SK-N-SH (cell line): Measurements from ENCODE around the gene CDK5RAP2. TPM values are rescaled to one million over a fixed set of nuclear protein-coding genes. Genes with fewer than 3 reads are reported as not detected.

ENCODE experiments used
- CTCF ChIA-PET: fragments of 300-600, 350-600 bp; formaldehyde crosslinking; extraction: SDS; loops from one replicate; lab custom pipeline; 2021; lab: Yijun Ruan, JAX
- POLR2A ChIA-PET: fragments of 350-600 bp; sonication (Branson Sonifier 250); formaldehyde crosslinking; extraction: SDS; loops from one replicate; lab custom pipeline; 2020; ENCODE audit warnings: antibody characterized with exemption, inconsistent platforms; lab: Yijun Ruan, JAX
- DNase-seq: peaks from one replicate; pipeline ENCODE4 v3.0.0; 2012
- H2AFZ ChIP-seq: fragments of 200-600 bp; sonication (generic); 2 replicates; pipeline ENCODE4 v1.8.1; 2016; ENCODE audit warnings: antibody characterized with exemption, mild to moderate bottlenecking, low read depth
- H3F3A ChIP-seq: fragments of 200-600 bp; sonication (generic); replicated peaks from 2 replicates; pipeline ENCODE3; 2016; ENCODE audit warnings: antibody characterized with exemption, mild to moderate bottlenecking; ENCODE audit not compliant: insufficient read depth
- H3K27ac ChIP-seq, 2 experiments: fragments of 200-500 bp in 1 of 2; fragments of 200-600 bp in 1 of 2; sonication (Bioruptor generic) in 1 of 2; sonication (generic), shearing (Covaris generic) in 1 of 2; 2 replicates each; pipeline versions ENCODE4 v1.5.1 to v1.6.1; 2014 to 2016; ENCODE audit warnings: low read depth in 2 of 2, inconsistent platforms in 1 of 2, low read length in 1 of 2, mild to moderate bottlenecking in 1 of 2, mixed read lengths in 1 of 2
- H3K27me3 ChIP-seq: fragments of 200-600 bp; sonication (generic), shearing (Covaris generic); 2 replicates; pipeline ENCODE4 v1.6.1; 2016; ENCODE audit warnings: mixed run types; ENCODE audit not compliant: insufficient read depth
- H3K36me3 ChIP-seq, 2 experiments: fragments of 200-500 bp in 1 of 2; fragments of 200-600 bp in 1 of 2; sonication (Bioruptor generic) in 1 of 2; sonication (generic) in 1 of 2; replicated peaks in 1 of 2; 2 replicates each; pipeline versions ENCODE3 to v1.5.1; 2014 to 2016; ENCODE audit warnings: low read length in 1 of 2, mild to moderate bottlenecking in 1 of 2; ENCODE audit not compliant: insufficient read depth in 2 of 2, control insufficient read depth in 1 of 2
- H3K4me1 ChIP-seq, 2 experiments: fragments of 200-500 bp in 1 of 2; fragments of 200-600 bp in 1 of 2; sonication (Bioruptor generic) in 1 of 2; sonication (generic), shearing (Covaris generic) in 1 of 2; 2 replicates each; pipeline versions ENCODE4 v1.5.1 to v1.6.1; 2014 to 2016; ENCODE audit warnings: low read depth in 1 of 2, low read length in 1 of 2, mixed run types in 1 of 2; ENCODE audit not compliant: insufficient read depth in 2 of 2, control insufficient read depth in 1 of 2
- H3K4me2 ChIP-seq: fragments of 200-600 bp; sonication (generic), shearing (Covaris generic); 2 replicates; pipeline ENCODE4 v1.6.1; 2017; ENCODE audit warnings: mixed run types
- H3K4me3 ChIP-seq, 2 experiments: fragments of 200-500 bp in 1 of 2; fragments of 200-600 bp in 1 of 2; sonication (Bioruptor generic) in 1 of 2; sonication (generic), shearing (Covaris generic) in 1 of 2; 2 replicates each; pipeline versions ENCODE4 v1.5.1 to v1.8.1; 2014 to 2016; ENCODE audit warnings: low read depth in 2 of 2, inconsistent platforms in 1 of 2, low read length in 1 of 2, mild to moderate bottlenecking in 1 of 2, mixed read lengths in 1 of 2, moderate library complexity in 1 of 2
- H3K79me2 ChIP-seq: fragments of 200-600 bp; sonication (generic); 2 replicates; pipeline ENCODE4 v1.8.1; 2017; ENCODE audit warnings: mild to moderate bottlenecking; ENCODE audit not compliant: insufficient read depth
- H3K9ac ChIP-seq: fragments of 200-600 bp; sonication (generic); 2 replicates; pipeline ENCODE4 v1.6.1; 2017; ENCODE audit warnings: mixed run types
- H3K9me2 ChIP-seq: fragments of 200-600 bp; sonication (generic); 2 replicates; pipeline ENCODE4 v1.6.1; 2017; ENCODE audit warnings: mixed run types
- H3K9me3 ChIP-seq: fragments of 200-600 bp; sonication (generic); 2 replicates; pipeline ENCODE4 v1.6.1; 2017; ENCODE audit warnings: mixed run types, mild to moderate bottlenecking, moderate library complexity
- H4K20me1 ChIP-seq: fragments of 200-600 bp; sonication (generic); 2 replicates; pipeline ENCODE4 v1.6.1; 2017; ENCODE audit warnings: mild to moderate bottlenecking, mixed run types; ENCODE audit not compliant: insufficient read depth
- CTCF ChIP-seq: fragments of 200-600 bp; sonication (generic); IDR thresholded peaks from 2 replicates; pipeline ENCODE4 v1.6.1; 2017; ENCODE audit warnings: antibody characterized with exemption, mild to moderate bottlenecking, moderate library complexity
- FOSL2 ChIP-seq: IDR thresholded peaks from 2 replicates; pipeline ENCODE4 v1.4.0; 2012; ENCODE audit warnings: low read depth, mild to moderate bottlenecking, moderate library complexity, borderline replicate concordance
- FOXJ3 ChIP-seq: sonication (generic); formaldehyde crosslinking; IDR thresholded peaks from 2 replicates; pipeline ENCODE4 v1.5.1; 2020; ENCODE audit warnings: mild to moderate bottlenecking, missing genetic modification reagents
- GATA2 ChIP-seq: sonication (generic); formaldehyde crosslinking; IDR thresholded peaks from 2 replicates; pipeline ENCODE4 v1.5.0; 2020; ENCODE audit warnings: mild to moderate bottlenecking, missing genetic modification reagents
- NRF1 ChIP-seq: IDR thresholded peaks from 2 replicates; pipeline ENCODE4 v1.6.1; 2012; ENCODE audit warnings: low read depth, mild to moderate bottlenecking, low read length
- RCOR1 ChIP-seq: fragments of 150-350 bp; IDR thresholded peaks from 2 replicates; pipeline ENCODE4 v1.6.1; 2017; ENCODE audit warnings: antibody characterized with exemption, low read length
- REST ChIP-seq: IDR thresholded peaks from 2 replicates; pipeline ENCODE4 v1.6.1; 2012; ENCODE audit warnings: mild to moderate bottlenecking, low read depth, low read length, moderate library complexity
- RXRA ChIP-seq: IDR thresholded peaks from 2 replicates; pipeline ENCODE4 v1.4.0; 2012; ENCODE audit warnings: low read depth, mild to moderate bottlenecking, borderline replicate concordance
- SIN3A ChIP-seq: IDR thresholded peaks from 2 replicates; pipeline ENCODE4 v1.6.1; 2012; ENCODE audit warnings: low read depth, mild to moderate bottlenecking, low read length, moderate library complexity, borderline replicate concordance
- TAF1 ChIP-seq: IDR thresholded peaks from 2 replicates; pipeline ENCODE4 v1.6.1; 2012; ENCODE audit warnings: low read depth, mild to moderate bottlenecking, low read length, moderate library complexity, borderline replicate concordance
- USF1 ChIP-seq: IDR thresholded peaks from 2 replicates; pipeline ENCODE4 v1.4.0; 2012; ENCODE audit warnings: low read depth, borderline replicate concordance
- USF2 ChIP-seq: fragments of 150-350 bp; IDR thresholded peaks from 2 replicates; pipeline ENCODE4 v1.6.1; 2017; ENCODE audit warnings: antibody characterized with exemption, low read length, low read depth, borderline replicate concordance
- WGBS: methylation state at CpG from one replicate; pipeline ENCODE4 v1.1.6; 2017; ENCODE audit warnings: low lambda C conversion rate; 5-methylcytosine and 5-hydroxymethylcytosine counted together
- polyA plus RNA-seq, 3 experiments: library from polyadenylated mRNA; depleted of rRNA; stranded (reverse); fragments of >200 nt; gene quantifications; 2 replicates each; pipeline ENCODE4 v1.2.3, GENCODE V29; 2012

CDK5RAP2 gene
- polyA plus RNA-seq, 1 of the 3 experiments (the other 2 are of a cell fraction): 20.7 TPM

- Histone ChIP-seq H3K27ac (no peak overlapping the region), H3K4me3 (no peak overlapping the region), H2AFZ (no peak overlapping the region), H3K36me3 (peaks cover 43 to 53% of the 10 kb centered on the region in 2 experiments)
- WGBS: 97% methylated on average over 4 of the region's 4 CpGs
- TF ChIP-seq USF2 (no peak), CTCF (no peak), SIN3A (no peak), RCOR1 (no peak), FOXJ3 (CRISPR knock-in tag) (no peak), TAF1 (no peak)
- TF ChIP-seq, all 33 proteins: peak for 0
- Histone ChIP-seq H3K27me3 (no peaks in the 10 kb centered on the region), H3K79me2 (no peaks in the 10 kb centered on the region), H3K9ac (no peak overlapping the region), H3K9me3 (no peaks in the 10 kb centered on the region), H3K4me1 (peaks cover 0 to 2% of the 10 kb centered on the region in 2 experiments; a peak in 1 of 4 replicates), H4K20me1 (no peaks in the 10 kb centered on the region), H3K4me2 (no peak overlapping the region), H3F3A (peaks cover 2% of the 10 kb centered on the region), H3K9me2 (no peaks in the 10 kb centered on the region)
- POLR2A ChIA-PET: no interaction called here
- no peak for DNase-seq
- CTCF ChIA-PET: no interaction called here
Measured at GRCh38 chr9:120513825-120514396, 66.1 kb downstream of the CDK5RAP2 start.

GRCh38 chr9:120510816-120511215, 69.2 kb downstream of the CDK5RAP2 start:
- DNase-seq: no peak
- Histone ChIP-seq H3K4me3 (no peak overlapping the region), H3K9me2 (no peaks in the 10 kb centered on the region), H3K27ac (no peak overlapping the region), H3K36me3 (peaks cover 41 to 50% of the 10 kb centered on the region in 2 experiments), H3K79me2 (no peaks in the 10 kb centered on the region; the same call in 1 of the 2 replicates), H3K4me1 (peaks cover 0 to 2% of the 10 kb centered on the region in 2 experiments; a peak in 1 of 4 replicates), H2AFZ (no peak overlapping the region), H3F3A (no peaks in the 10 kb centered on the region), H3K4me2 (no peak overlapping the region), H3K9ac (no peak overlapping the region), H3K27me3 (no peaks in the 10 kb centered on the region), H3K9me3 (peaks cover 10% of the 10 kb centered on the region; the same call in 1 of the 2 replicates), H4K20me1 (no peaks in the 10 kb centered on the region)
- CTCF ChIA-PET: interaction anchor here (0.8 to 2.7 kb wide), 3 partner anchors 21 to 34 kb away, joined by 3 to 7 read pairs (median 7); no protein-coding TSS in a partner anchor
- 100% methylated on average over 3 of the region's 3 CpGs for WGBS
- POLR2A ChIA-PET: no interaction called here
- TF ChIP-seq USF1 (no peak), GATA2 (CRISPR knock-in tag) (no peak), RXRA (no peak), FOXJ3 (CRISPR knock-in tag) (no peak), REST (no peak), FOSL2 (no peak), NRF1 (no peak)
